A673 (cell line): Measurements from ENCODE around the gene SPATA46. TPM values are rescaled to one million over a fixed set of nuclear protein-coding genes. Genes with fewer than 3 reads are reported as not detected.

ENCODE experiments used
- BruUV-seq: library from RNA; stranded (reverse); fragments of 400-500 nt; replicated peaks from 2 replicates; lab custom pipeline; 2021; lab: Mats Ljungman, UMichigan
- CTCF ChIA-PET: fragments of 300-600 bp; sonication (Branson Sonifier 250); formaldehyde crosslinking; loops from one replicate; lab custom pipeline; 2022; ENCODE audit warnings: antibody characterized with exemption; lab: Charles Lee
- POLR2A ChIA-PET: fragments of 300-600 bp; sonication (Branson Sonifier 250); formaldehyde crosslinking; loops from one replicate; lab custom pipeline; 2022; ENCODE audit warnings: antibody characterized with exemption; ENCODE audit not compliant: low non-redundant PET; lab: Charles Lee
- DNase-seq: peaks from one replicate; pipeline ENCODE4 v3.0.0-alpha.2; 2015; ENCODE audit warnings: low spot score
- H3K27ac ChIP-seq: fragments of 200-600 bp; sonication (generic); 2 replicates; pipeline ENCODE4 v1.5.1; 2016; ENCODE audit warnings: mixed run types, low read depth, mild to moderate bottlenecking, mixed read lengths, antibody characterized with exemption, low read length; ENCODE audit not compliant: poor library complexity, severe bottlenecking
- H3K27me3 ChIP-seq: fragments of 200-600 bp; sonication (generic); replicated peaks from 2 replicates; pipeline ENCODE4 v1.6.1; 2017; ENCODE audit warnings: mixed run types, low read depth, mild to moderate bottlenecking, mixed read lengths, antibody characterized with exemption, low read length; ENCODE audit not compliant: insufficient read depth, poor library complexity
- H3K36me3 ChIP-seq: fragments of 200-600 bp; sonication (generic); 2 replicates; pipeline ENCODE4 v1.6.1; 2016; ENCODE audit warnings: mixed run types, mild to moderate bottlenecking, mixed read lengths, antibody characterized with exemption, low read length; ENCODE audit not compliant: insufficient read depth, poor library complexity, severe bottlenecking
- H3K4me1 ChIP-seq: fragments of 200-600 bp; sonication (generic); 2 replicates; pipeline ENCODE4 v1.6.1; 2017; ENCODE audit warnings: mixed run types, mild to moderate bottlenecking, mixed read lengths, antibody characterized with exemption, low read length; ENCODE audit not compliant: insufficient read depth, poor library complexity, severe bottlenecking
- H3K4me3 ChIP-seq: fragments of 200-600 bp; sonication (generic); 2 replicates; pipeline ENCODE4 v1.5.1; 2016; ENCODE audit warnings: low read depth, mixed run types, mild to moderate bottlenecking, mixed read lengths, low read length; ENCODE audit not compliant: poor library complexity, severe bottlenecking
- H3K9me3 ChIP-seq: fragments of 200-600 bp; sonication (generic); 2 replicates; pipeline ENCODE4 v1.6.1; 2016; ENCODE audit warnings: mixed run types, low read depth, mild to moderate bottlenecking, mixed read lengths, antibody characterized with exemption, low read length; ENCODE audit not compliant: poor library complexity, severe bottlenecking
- CTCF ChIP-seq: fragments of 300-800, 200-600 bp; sonication (generic); conservative IDR thresholded peaks from 2 replicates; pipeline ENCODE4 v1.5.1; 2017; ENCODE audit warnings: low read depth, mild to moderate bottlenecking, antibody characterized with exemption, low read length, moderate library complexity, mixed read lengths
- EZH2 ChIP-seq: fragments of 200-600 bp; sonication (generic); IDR thresholded peaks from 2 replicates; pipeline ENCODE4 v1.6.1; 2017; ENCODE audit warnings: borderline replicate concordance, low read depth, mild to moderate bottlenecking, mixed read lengths, antibody characterized with exemption, low read length; ENCODE audit not compliant: poor library complexity, severe bottlenecking
- intact Hi-C: fragments of 100-400 bp; cut with micrococcal nuclease; formaldehyde crosslinking; loops from one replicate; pipeline ENCODE4 v1.10.0; 2022; ENCODE audit not compliant: unreplicated experiment
- total RNA-seq: library from RNA; stranded (reverse); gene quantifications from 2 replicates; pipeline ENCODE4 v1.2.3, GENCODE V29; 2021

The SPATA46 gene
- total RNA-seq, 1 experiment from 2014 or later = not detected

- DNase-seq = no peak
- Histone ChIP-seq H3K4me1 (no peaks in the 10 kb centered on the region), H3K4me3 (no peak overlapping the region), H3K9me3 (no peaks in the 10 kb centered on the region), H3K27ac (no peak overlapping the region), H3K36me3 (no peaks in the 10 kb centered on the region), H3K27me3 (no peaks in the 10 kb centered on the region)
- POLR2A ChIA-PET = no interaction called here
- intact Hi-C loops = no loop called here
- no TSS peak for BruUV-seq
- TF ChIP-seq EZH2 (no peak), CTCF (no peak)
- CTCF ChIA-PET = no interaction called here
These were observed 4.2 kb downstream of the SPATA46 start for GRCh38 chr1:162372159-162373071.

GRCh38 chr1:162371611-162372010, 5.0 kb downstream of the SPATA46 start:
- H3K4me3 ChIP-seq = no peak overlapping the region
- CTCF ChIA-PET = no interaction called here
- H3K27ac ChIP-seq = no peak overlapping the region
- no peaks in the 10 kb centered on the region for H3K9me3 ChIP-seq
- no peaks in the 10 kb centered on the region for H3K36me3 ChIP-seq
- no peak for DNase-seq
- intact Hi-C loops = no loop called here
- H3K27me3 ChIP-seq = no peaks in the 10 kb centered on the region
- H3K4me1 ChIP-seq = no peaks in the 10 kb centered on the region
- POLR2A ChIA-PET = no interaction called here
- no peak for TF ChIP-seq CTCF
- no peak for TF ChIP-seq EZH2
- BruUV-seq = no TSS peak

- Histone ChIP-seq H3K4me1 (no peaks in the 10 kb centered on the region), H3K36me3 (no peaks in the 10 kb centered on the region), H3K9me3 (no peaks in the 10 kb centered on the region), H3K27ac (no peak overlapping the region), H3K4me3 (no peak overlapping the region), H3K27me3 (no peaks in the 10 kb centered on the region)
- DNase-seq = no peak
- no TSS peak for BruUV-seq
- intact Hi-C loops = no loop called here
- POLR2A ChIA-PET = no interaction called here
- TF ChIP-seq CTCF (no peak), EZH2 (no peak)
- CTCF ChIA-PET = no interaction called here
These were observed 5.9 kb downstream of the SPATA46 start for GRCh38 chr1:162370721-162371120.
